Activated CD4-positive, CD25-positive, alpha-beta regulatory T cell treated with anti-CD3 and anti-CD28 coated beads, Interleukin-2, amount 50 U/mL, for 16 hours (primary cell): ENCODE measurements around the gene ETDC.
A peak's percentile ranks its signal among the peaks of the same experiment; 100 is the strongest.
"Not testable (repeated sequence)": the region's sequence is repeated elsewhere in the genome, so short reads cannot be mapped to it uniquely, and the experiment has no call there.

Experiments used
- DNase-seq: peaks from one replicate; pipeline ENCODE4 v3.0.0-alpha.2; 2020; ENCODE audit warnings: low read depth, low spot score

Gene ETDC

GRCh38 chrX:135309430-135309923 lies at the start of gene ETDC:
Gene ETDC, plus strand, starts transcription at chrX:135309480. Its CDS starts 0 bp downstream, at chrX:135309480.
- no peak for DNase-seq

- not testable (repeated sequence) for DNase-seq
These were observed 48.3 kb upstream of the ETDC start for GRCh38 chrX:135260976-135261375.

- not testable (repeated sequence) for DNase-seq
These were observed 45.9 kb upstream of the ETDC start for GRCh38 chrX:135263376-135263775.

- no peak for DNase-seq
These were observed 45.1 kb upstream of the ETDC start for GRCh38 chrX:135264206-135264605.

GRCh38 chrX:135273162-135273561 lies 36.1 kb upstream of the ETDC start:
- DNase-seq, result no peak

GRCh38 chrX:135275973-135276372 lies 33.3 kb upstream of the ETDC start:
- no peak for DNase-seq

- no peak for DNase-seq
These were observed 21.9 kb upstream of the ETDC start for GRCh38 chrX:135287266-135287823.

- DNase-seq, result peak; percentile 12
These were observed 13.9 kb upstream of the ETDC start for GRCh38 chrX:135295238-135295943.

- DNase-seq, result no peak
These were observed 13.4 kb upstream of the ETDC start for GRCh38 chrX:135295944-135296305.

GRCh38 chrX:135302269-135302873 lies 6.9 kb upstream of the ETDC start:
- DNase-seq, result no peak

- no peak for DNase-seq
These were observed 4.5 kb upstream of the ETDC start for GRCh38 chrX:135304741-135305140.

- DNase-seq, result no peak
These were observed 2.1 kb upstream of the ETDC start for GRCh38 chrX:135307171-135307570.

- no peak for DNase-seq
These were observed 880 bp upstream of the ETDC start for GRCh38 chrX:135308345-135308855.

GRCh38 chrX:135315864-135316263 lies 6.6 kb downstream of the ETDC start:
- DNase-seq, result no peak

- no peak for DNase-seq
These were observed 15.2 kb downstream of the ETDC start for GRCh38 chrX:135324463-135324862.

GRCh38 chrX:135325036-135325818 lies 15.9 kb downstream of the ETDC start:
- DNase-seq, result not testable (repeated sequence)

GRCh38 chrX:135327299-135327698 lies 18.0 kb downstream of the ETDC start:
- DNase-seq, result no peak

GRCh38 chrX:135328421-135329005 lies 19.2 kb downstream of the ETDC start:
- DNase-seq, result no peak

- DNase-seq, result no peak
These were observed 21.4 kb downstream of the ETDC start for GRCh38 chrX:135330706-135331105.

GRCh38 chrX:135331525-135331924 lies 22.2 kb downstream of the ETDC start:
- DNase-seq, result no peak

GRCh38 chrX:135340831-135341230 lies 31.6 kb downstream of the ETDC start:
- no peak for DNase-seq
